22Rv1 (cell line): ENCODE data around the gene BCL11B.

Source experiments
- ZFX ChIP-seq: fragments of 450-650 bp; IDR thresholded peaks from 2 replicates; pipeline ENCODE4 v1.6.1; 2017; ENCODE audit warnings: antibody characterized with exemption, borderline replicate concordance
- TF ChIP-seq, protein P1 (sequence below): fragments of 450-650 bp; IDR thresholded peaks from 2 replicates; pipeline ENCODE4 v1.5.1; 2017; ENCODE audit warnings: mild to moderate bottlenecking

GRCh38 chr14:99201351-99202073 is 70.5 kb downstream of the BCL11B start:
- TF ChIP-seq, protein P1, sequence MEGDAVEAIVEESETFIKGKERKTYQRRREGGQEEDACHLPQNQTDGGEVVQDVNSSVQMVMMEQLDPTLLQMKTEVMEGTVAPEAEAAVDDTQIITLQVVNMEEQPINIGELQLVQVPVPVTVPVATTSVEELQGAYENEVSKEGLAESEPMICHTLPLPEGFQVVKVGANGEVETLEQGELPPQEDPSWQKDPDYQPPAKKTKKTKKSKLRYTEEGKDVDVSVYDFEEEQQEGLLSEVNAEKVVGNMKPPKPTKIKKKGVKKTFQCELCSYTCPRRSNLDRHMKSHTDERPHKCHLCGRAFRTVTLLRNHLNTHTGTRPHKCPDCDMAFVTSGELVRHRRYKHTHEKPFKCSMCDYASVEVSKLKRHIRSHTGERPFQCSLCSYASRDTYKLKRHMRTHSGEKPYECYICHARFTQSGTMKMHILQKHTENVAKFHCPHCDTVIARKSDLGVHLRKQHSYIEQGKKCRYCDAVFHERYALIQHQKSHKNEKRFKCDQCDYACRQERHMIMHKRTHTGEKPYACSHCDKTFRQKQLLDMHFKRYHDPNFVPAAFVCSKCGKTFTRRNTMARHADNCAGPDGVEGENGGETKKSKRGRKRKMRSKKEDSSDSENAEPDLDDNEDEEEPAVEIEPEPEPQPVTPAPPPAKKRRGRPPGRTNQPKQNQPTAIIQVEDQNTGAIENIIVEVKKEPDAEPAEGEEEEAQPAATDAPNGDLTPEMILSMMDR = no peak
- TF ChIP-seq ZFX = no peak
